Right ventricle myocardium inferior (tissue), 1 donor: ENCODE data around the gene CARS2. TPM values are rescaled to one million over a fixed set of nuclear protein-coding genes. Genes with fewer than 3 reads are reported as not detected.
A peak's percentile ranks its signal among the peaks of the same experiment; 100 is the strongest.
"Not testable (repeated sequence)": the region's sequence is repeated elsewhere in the genome, so short reads cannot be mapped to it uniquely, and the experiment has no call there.

Experiments used
- ATAC-seq: fragments of 200-7000 bp; cut with Tn5 transposase; one replicate; pipeline ENCODE4 v1.9.1; 2020; ENCODE audit warnings: mild to moderate bottlenecking, moderate library complexity
- DNase-seq: peaks from one replicate; pipeline ENCODE4 v3.0.0; 2021; ENCODE audit errors: missing footprints
- intact Hi-C: fragments of 100-400 bp; cut with DNase I; formaldehyde crosslinking; loops from one replicate; pipeline ENCODE4 v1.11.0; 2022
- total RNA-seq: library from RNA; stranded (reverse); fragmentation: NEBNext Ultra II Directional; extraction: Animal tissue kit (Norgen Biotek cat#: 25700); gene quantifications from one replicate; pipeline ENCODE4 v1.2.1, GENCODE V29; 2021
- donor health status: DM: no; HTN: yes; CAD: no; lungs with severe emphysema.

The CARS2 gene
- total RNA-seq, 1 donor from 2014 or later = 52.1 TPM

DNA sequence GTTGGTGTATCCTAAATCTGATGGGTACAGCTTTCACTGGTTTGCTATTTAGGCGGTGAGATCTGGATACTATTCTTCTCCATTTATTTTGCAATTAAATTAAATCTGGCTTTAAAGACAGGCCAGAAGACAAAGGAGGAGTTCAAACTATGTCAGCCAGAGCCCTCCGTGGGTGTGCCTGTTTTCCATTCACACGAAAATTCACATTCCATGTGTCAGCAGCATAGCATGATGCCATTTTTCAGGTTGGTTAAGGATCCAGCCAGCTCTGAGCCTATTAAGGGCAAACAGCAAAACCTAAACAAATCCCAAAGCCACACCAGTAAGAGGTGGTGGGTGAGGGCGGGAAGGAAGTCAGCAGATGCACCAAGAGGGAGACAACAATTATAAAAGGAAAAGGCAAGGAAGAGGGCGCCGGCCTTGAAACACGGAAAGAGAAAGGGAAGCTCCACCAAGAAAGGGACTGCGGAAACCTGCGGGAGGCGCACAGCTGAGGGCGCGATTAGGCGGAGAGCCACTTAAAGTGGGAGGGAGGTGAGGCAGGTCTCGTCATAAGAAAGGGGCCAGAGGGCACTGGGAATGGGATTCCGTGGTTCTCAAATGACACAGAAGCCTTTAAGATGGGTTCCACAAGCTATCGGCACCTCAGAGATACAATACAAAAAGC lies 43.0 kb downstream of the CARS2 start:
- DNase-seq (no peak), ATAC-seq (no peak)
- intact Hi-C loops = no loop called here

DNA sequence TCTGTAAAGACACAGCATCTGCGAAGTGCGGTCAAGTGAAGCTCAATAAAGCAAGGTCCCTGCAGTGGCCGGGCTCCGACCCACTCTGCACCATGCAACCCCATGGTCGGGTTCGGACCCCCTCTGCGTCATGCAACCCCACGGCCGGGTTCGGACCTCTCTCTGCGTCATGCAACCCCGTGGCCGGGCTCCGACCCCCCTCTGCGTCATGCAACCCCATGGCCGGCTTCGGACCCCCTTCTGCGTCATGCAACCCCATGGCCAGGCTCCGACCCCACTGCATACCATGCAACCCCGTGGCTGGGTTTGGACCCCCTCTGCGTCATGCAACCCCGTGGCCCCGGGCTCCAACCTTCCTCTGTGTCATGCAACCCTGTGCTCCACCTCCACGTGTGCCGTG lies 43.8 kb downstream of the CARS2 start:
- no peak for DNase-seq
- intact Hi-C loops = no loop called here
- ATAC-seq = no peak

DNA sequence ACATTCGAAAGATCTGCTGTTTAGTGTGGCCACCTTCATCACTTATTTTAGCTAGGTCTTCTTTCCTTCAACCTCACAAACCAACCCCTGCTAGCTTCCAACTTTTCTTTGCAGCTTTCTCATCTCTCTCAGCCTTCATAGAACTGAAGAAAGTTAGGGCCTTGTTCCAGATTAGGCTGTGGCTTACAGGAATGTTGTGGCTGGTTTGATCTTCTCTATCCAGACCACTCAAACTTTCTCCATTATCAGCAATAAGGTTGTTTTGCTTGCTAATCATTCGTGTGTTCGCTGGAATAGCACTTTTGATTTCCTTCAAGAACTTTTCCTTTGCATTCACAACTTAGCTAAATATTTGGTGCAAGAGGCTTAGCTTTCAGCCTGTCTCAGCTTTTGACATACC lies 44.7 kb downstream of the CARS2 start:
- ATAC-seq = no peak
- DNase-seq = no peak
- intact Hi-C loops = no loop called here

DNA sequence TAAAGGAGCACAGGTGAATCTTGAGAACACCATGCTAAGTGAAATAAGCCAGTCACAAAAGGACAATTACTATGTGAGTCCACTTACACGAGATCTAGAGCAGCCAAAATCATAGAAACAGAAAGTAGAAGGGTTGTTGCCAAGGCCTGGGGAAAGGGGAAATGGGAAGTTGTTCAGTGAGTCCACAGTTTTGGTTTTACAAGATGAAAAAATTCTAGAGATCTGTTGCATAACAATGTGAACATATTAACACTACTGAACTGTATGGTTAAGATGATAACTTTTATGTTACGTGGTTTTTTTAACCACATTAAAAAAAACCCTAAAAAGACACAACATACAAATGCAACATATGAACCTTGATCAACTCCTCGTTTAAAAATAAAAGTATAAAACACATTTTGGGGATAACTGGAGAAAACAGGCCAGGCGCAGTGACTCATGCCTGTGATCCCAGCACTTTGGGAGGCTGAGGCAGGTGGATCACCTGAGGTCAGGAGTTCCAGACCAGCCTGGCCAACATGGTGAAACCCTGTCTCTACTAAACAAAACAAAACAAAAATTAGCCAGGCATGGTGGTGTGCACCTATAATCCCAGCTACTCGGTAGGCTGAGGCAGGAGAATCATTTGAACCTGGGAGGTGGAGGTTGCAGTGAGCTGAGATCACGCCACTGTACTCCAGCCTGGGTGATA lies 47.6 kb downstream of the CARS2 start:
- intact Hi-C loops, ATAC-seq, DNase-seq: not testable (repeated sequence)

DNA sequence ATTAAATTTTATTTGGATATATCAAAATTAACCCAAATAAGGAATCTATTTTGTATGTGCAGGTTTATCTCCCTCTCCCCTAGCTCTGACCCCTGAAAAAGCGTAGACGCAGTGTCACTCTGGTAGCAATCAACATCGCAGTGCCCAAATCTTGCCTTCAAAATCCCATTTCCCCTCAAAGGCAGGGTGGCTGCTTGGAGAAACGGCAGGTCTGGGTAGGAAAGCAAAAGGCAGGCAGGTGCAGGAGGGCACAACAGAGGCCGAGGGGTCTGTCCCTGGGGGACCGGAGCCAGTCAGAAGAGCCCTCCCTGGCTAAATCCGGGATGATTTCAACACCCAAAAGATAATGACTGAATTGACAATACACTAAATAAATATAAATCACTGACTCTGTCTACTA lies 48.7 kb downstream of the CARS2 start:
- DNase-seq (no peak), ATAC-seq (no peak)
- intact Hi-C loops = no loop called here

DNA sequence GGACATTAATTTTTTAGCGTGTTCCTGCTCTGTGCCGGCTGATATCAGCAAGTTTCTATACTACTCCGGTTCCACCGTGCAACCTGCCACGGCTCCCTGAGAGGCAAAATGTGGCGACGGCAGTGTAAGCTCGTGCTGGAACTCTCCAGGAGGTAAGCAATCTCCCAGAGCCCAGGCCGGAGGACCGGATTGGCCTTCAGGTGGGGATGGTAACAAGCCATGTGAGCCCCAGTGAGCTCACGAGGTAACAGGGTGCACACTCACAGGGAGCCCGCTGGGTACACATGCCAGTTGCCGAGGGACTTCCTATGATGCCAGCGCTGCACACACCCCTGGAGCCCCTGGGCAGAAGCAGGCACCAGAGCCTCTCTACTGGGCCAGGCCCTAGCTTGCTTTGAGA lies 52.1 kb downstream of the CARS2 start:
- DNase-seq (no peak), ATAC-seq (no peak)

DNA sequence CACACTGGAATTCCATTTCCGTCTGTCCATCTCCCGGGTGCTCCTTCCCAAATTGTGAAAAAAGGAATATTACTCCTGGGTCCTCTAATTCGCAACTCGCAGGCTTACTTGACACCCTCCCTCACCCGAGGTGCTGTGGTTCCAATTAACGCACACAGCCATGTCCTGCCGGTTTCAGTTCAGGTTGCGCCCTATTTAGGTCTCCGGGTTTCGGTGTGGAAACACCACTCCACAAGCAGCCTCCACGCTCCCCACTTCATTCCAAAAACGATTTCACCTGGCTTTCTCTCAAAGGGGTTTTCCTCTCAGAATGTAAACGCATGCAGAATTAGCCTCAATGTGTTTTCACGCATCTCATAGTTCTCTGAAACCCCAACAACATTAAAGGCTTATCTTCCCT lies 52.6 kb downstream of the CARS2 start:
- intact Hi-C loops = no loop called here
- ATAC-seq = no peak

More for the DNA sequence above, 52.1 kb downstream of the CARS2 start:
- intact Hi-C loops = no loop called here

DNA sequence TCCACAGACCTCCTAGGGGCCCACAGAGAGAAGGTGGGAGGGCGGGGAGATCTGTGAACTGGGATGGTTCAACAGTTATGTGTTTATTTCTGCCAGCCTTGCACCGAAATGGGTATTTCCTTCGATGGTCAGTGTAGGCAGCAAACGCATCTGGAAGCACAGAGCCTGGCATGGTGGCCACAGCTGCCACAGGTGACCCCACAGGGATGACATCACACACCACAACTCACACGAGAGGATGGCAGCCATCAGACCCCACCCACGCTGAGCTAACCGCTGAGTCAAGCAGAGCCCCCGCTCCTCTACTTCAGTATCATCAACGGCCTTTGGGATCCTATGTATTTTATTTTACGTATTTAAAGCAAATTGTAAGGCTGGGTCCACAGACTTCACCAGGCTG lies 53.2 kb downstream of the CARS2 start:
- DNase-seq = no peak
- no peak for ATAC-seq
- intact Hi-C loops = no loop called here

More for the DNA sequence above, 52.6 kb downstream of the CARS2 start:
- no peak for DNase-seq

DNA sequence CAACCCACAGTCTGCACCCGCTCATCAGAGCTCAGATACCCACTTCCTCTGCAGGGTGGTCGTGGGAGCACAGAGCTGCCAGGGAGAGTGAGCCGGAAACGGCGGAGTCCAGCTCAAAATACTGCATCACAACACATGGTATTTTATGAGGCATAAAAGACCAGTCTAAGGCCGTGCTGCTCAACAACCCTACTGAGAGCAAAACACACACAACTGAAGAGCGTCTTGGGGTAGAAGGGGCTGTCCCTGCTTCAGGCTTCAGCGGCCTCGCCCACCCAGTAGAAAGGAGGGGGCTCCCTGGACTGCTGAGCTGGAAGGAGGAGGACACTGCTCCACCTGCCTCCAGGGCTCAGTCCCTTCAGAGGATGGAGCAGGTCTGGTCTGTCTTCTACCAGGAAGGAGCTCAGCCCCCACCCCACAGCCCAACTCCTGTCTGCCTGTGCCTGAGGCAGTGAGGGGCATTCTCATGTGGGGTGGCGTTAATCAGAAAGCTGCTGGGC lies 53.6 kb downstream of the CARS2 start:
- DNase-seq (no peak), ATAC-seq (no peak)
- intact Hi-C loops = no loop called here

DNA sequence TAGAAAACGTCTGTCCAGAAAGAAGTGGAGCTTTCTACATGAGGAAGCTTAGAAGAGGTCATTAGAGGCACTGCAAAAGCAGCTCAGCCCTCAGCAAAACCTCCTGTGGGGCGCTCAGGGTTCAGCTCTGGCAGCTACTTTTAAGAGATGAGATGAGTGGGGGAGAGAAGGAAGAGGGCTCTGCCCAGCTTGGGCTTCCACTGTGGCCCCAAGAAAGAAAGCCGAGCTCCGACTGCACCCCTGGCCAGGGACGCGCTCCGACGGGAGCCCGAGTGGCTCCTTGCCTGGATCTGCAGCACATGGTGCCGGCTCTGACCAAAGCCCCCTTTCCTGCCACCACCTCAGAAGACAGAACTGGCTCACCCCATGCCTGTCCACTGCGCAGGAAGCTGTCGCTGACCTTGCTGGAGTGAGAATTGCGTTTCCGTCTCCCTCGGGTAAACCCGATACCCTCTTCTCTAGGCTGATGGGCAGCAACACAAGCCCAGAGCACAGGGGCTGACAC lies 54.1 kb downstream of the CARS2 start:
- DNase-seq (no peak), ATAC-seq (no peak)
- intact Hi-C loops = no loop called here

DNA sequence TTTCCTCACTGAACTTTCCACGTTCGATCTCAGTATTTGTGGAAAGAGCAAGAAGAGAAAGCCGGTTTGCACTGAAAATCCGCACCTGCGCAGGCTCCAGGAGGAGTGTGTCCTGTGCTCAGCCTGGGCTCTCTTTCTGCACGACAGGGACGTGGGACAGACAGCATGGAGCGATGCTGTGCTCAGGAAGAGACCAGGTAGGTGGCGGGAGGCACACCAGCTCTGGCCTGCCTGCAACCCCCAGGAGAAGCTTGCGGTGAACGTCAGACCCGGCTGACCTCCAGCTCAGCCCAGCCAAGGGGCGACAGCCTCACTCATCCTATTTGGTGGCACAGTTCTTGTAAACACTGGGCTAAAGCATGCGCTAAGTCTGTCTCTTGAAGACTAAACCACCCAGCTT lies 54.6 kb downstream of the CARS2 start:
- intact Hi-C loops = no loop called here
- DNase-seq (no peak), ATAC-seq (no peak)

DNA sequence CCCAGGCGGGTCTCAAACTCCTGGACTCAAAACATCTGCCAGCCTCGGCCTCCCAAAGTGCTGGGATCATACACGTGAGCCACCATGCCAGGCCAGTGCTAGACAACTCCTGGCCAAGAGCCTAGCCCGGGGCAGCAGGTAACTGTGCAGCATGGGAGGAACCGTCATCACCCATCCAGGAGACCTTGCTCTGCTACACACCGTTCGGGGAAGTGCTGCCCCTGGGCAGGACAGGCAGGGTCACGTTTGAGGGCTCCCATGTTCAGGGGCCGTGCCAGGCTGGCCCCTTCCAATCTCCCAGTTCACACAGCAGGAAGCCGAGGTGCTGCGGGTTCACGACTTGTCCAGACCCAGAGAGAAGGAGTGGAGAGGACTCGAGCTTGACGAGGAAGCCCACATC lies 55.5 kb downstream of the CARS2 start:
- no peak for DNase-seq
- intact Hi-C loops = no loop called here
- no peak for ATAC-seq

DNA sequence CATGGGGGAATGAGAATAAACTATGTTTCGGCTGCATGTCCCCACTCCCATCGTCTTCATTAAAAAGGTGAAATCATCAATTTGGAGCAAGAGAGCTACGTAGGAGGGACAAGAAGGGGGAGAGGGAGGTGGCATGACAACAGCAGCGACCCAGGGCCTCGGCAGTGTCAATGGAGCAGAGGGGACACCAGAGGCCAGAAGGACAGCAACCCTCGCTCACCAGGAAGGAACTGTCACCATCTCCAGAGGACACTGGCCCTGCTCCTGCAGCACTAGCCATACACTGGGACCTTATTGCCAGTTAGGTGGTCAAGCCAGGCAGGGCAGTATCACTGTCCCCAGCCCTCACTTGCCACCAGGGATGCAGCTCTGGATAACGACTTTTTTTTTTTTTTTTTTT lies 56.4 kb downstream of the CARS2 start:
- intact Hi-C loops = no loop called here
- ATAC-seq (no peak), DNase-seq (peak; percentile 46)

DNA sequence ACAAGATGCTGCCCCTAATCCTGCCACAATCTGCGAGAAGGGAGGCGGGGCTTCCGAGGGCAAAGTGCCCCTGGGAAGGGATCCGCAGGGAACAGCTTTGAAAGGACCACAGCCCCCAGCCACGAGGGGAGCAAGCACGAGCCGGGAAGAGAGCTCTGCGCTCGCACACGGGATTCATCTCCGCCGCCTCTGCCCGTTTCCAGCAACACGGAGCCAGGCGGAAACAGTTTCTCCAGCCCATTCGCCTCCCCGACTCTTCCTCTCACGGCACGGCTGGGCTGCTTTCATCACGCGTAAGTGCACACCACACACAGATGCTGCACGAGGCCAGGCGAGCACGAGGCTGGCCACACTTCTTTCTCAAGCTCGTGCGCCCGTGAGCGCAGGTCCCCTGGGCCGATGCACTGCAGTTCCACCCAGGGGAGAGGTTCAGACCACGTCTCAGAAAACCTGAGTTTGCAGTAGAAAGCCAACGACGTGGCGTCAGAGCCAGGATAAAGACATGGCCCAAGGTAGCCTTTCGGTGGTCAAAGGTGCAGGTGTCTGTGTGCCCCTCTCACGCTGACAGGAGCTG lies 57.0 kb downstream of the CARS2 start:
- DNase-seq (peak; percentile 68), ATAC-seq (no peak)
- intact Hi-C loops = no loop called here

DNA sequence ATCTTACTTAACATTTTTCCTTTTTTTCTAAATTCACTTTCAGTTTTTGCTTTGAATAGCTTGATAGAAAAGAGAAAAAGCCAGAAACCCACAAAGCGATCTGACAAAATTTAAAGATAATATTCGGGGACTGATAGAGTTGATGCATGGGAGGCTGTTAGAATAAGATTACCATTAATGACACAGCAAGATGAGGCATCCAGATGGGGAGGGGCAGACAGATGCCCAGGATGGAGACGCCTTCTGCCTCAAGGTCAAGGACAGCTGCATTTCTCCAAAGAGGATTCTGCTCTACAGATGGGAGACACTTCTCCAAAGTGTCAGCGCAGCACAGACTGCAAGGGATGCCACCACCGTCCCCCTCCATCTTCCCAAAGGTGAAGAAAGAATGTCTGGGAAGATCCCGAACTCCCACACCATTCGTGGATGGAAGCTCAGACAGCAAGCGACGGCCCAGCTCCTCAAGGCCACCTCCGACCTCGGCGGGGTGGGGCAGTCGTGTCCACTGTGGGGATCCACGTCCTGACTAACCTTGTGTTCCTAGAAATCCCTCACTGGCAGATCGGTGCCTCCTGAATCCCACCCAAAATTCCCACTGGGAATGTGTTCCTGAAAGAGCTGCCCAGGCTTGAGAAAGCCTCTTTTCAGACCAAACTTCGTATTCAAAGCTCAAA lies 57.6 kb downstream of the CARS2 start:
- DNase-seq (no peak), ATAC-seq (no peak)
- intact Hi-C loops = no loop called here

DNA sequence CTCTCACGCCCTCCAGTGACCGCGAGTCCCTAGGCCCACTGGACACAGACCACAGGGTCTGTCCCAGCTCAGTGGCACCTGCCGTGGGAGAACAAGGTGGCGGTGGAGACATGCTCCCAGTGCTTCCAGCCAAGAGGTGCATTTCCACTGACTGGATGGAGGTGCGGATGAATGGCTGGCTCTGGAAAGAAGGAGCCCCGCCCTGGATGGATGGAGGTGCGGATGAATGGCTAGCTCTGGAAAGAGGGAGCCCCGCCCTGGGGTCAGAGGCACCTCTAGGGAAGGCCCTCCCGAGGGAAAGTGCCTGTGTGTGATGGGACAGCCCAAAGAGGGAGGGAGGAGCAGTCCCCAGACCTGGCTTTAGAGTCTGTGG lies 58.6 kb downstream of the CARS2 start:
- peak; percentile 47 for DNase-seq
- ATAC-seq = no peak
- intact Hi-C loops = no loop called here

DNA sequence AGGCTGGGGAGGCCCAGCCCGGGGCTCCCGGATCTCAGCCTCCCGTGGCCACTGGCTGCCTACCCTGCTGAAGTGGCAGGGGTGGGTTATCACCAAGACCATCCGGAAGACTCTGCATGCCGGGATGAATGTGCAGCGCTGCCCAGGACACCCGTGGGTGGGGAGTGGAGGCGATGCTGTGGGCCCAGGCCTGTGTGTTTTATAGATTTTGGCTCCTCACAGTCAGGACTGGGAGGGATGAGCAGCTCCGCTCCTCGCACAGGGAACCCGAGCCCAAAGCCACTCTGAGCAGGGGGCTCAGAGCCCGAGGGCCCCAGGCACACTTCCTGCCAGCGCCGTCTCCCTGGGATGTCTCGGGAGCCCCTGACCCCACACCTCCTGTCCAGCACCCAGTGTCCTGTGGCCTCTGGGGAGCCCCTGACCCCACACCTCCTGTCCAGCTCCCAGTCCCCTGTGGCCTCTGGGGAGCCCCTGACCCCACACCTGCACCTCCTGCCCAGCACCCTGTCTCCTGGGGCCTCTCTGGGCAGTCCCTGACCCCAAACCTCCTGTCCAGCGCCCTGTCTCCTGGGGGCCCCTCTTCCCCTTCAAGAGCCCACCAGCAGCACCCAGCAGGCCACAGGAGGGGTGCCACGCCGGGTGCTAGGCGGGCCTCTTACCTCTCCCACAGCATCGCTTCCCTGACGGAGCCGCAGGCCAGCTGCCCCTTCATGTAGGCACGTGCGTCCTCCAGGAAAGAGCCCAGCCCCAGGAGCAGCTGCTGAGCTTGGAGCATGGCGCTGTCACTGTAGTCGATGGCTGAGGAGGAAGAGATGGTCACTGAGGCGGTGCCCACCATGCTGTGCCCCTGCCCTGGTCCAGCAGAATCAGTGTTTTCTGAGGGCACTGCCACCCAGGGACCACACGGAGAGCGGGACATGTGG lies 59.2 kb downstream of the CARS2 start:
- no peak for ATAC-seq
- DNase-seq = no peak
- intact Hi-C loops = no loop called here

DNA sequence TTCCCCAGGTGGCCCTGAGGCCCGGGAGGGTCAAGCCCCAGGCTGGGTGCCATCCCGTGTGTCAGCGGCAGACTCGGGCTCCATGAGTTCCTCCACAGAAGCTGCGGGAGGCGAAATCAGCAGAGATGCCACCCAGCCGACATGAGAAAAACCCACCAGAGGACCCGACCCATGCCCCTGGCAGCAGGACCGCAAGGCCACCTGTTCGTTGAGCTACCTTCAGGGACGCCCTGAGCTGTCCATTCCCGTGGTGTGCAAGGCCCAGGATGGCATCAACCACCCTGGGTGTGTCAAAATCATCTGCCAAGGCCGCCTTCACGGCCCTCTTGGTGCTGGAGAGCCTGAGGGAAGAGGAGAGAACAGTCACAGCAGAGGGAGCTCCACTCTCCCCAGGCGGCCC lies 60.2 kb downstream of the CARS2 start:
- DNase-seq = peak; percentile 56
- intact Hi-C loops = no loop called here
- ATAC-seq = no peak
